Body of pancreas (tissue), 4 donors: Measurements from ENCODE around the gene RFPL2.

Experiments used
- CTCF ChIP-seq, 7 experiments: fragments of 450-650 bp in 4 of 7; fragments of 200-600 bp in 3 of 7; sonication (generic) in 3 of 7; IDR thresholded peaks; one replicate each; pipeline ENCODE4 v1.5.1; 2016 to 2019; ENCODE audit warnings: antibody characterized with exemption in 7 of 7
- POLR2A ChIP-seq, 3 donors: fragments of 450-650 bp; IDR thresholded peaks; one replicate each; pipeline ENCODE4 v1.6.1; 2016; ENCODE audit warnings: antibody characterized with exemption in 3 of 3, mild to moderate bottlenecking in 2 of 3

- TF ChIP-seq CTCF (IDR thresholded peaks at IDR 0.05): no peak
- no peak for TF ChIP-seq POLR2A (IDR thresholded peaks at IDR 0.05)
Measured at GRCh38 chr22:32232191-32232830, 27.4 kb upstream of the RFPL2 start.
